Esophagus squamous epithelium (tissue), 5 donors: ENCODE data around the gene LRP1B. TPM values are rescaled to one million over a fixed set of nuclear protein-coding genes. Genes with fewer than 3 reads are reported as not detected.

ENCODE experiments used
- DNase-seq: peaks from one replicate; lab custom pipeline; 2025; lab: John Stamatoyannopoulos, UW
- H3K27ac ChIP-seq, 4 donors: fragments of 200-600 bp; sonication (generic); one replicate each; pipeline ENCODE4 v1.5.1; 2016 to 2019; ENCODE audit warnings: mild to moderate bottlenecking in 1 of 4
- H3K27me3 ChIP-seq, 4 donors: fragments of 200-600 bp; sonication (generic); 1 replicate in 3 of 4; 2 replicates in 1 of 4; pipeline versions ENCODE4 v1.5.1 to v1.6.0; 2017 to 2021; ENCODE audit warnings: antibody characterized with exemption in 1 of 4
- H3K36me3 ChIP-seq, 3 donors: fragments of 200-600 bp; sonication (generic); one replicate each; pipeline ENCODE4 v1.5.1; 2016 to 2019
- H3K4me1 ChIP-seq, 3 donors: fragments of 200-600 bp; sonication (generic); one replicate each; pipeline ENCODE4 v1.5.1; 2017 to 2019
- H3K4me3 ChIP-seq, 4 donors: fragments of 200-600 bp; sonication (generic); 1 replicate in 3 of 4; 2 replicates in 1 of 4; pipeline ENCODE4 v1.5.1; 2016 to 2019; ENCODE audit warnings: mild to moderate bottlenecking in 2 of 4, moderate library complexity in 1 of 4
- H3K9me3 ChIP-seq, 3 donors: fragments of 200-600 bp; sonication (generic); one replicate each; pipeline ENCODE4 v1.5.1; 2016 to 2019
- CTCF ChIP-seq, 6 experiments: fragments of 450-650 bp in 4 of 6; fragments of 200-600 bp in 2 of 6; sonication (generic) in 2 of 6; IDR thresholded peaks; one replicate each; pipeline ENCODE4 v1.5.1; 2016 to 2019; ENCODE audit warnings: antibody characterized with exemption in 6 of 6, mild to moderate bottlenecking in 4 of 6, moderate library complexity in 4 of 6
- POLR2A ChIP-seq, 4 donors: fragments of 450-650 bp; IDR thresholded peaks; one replicate each; pipeline ENCODE4 v1.6.1; 2017; ENCODE audit warnings: antibody characterized with exemption in 4 of 4, mild to moderate bottlenecking in 4 of 4, moderate library complexity in 3 of 4
- WGBS, 2 donors: methylation state at CpG; one replicate each; pipeline ENCODE4 v1.1.5; 2018; 5-methylcytosine and 5-hydroxymethylcytosine counted together
- intact Hi-C: fragments of 100-400 bp; cut with DNase I; formaldehyde crosslinking; loops from one replicate; pipeline ENCODE4 v1.15.0; 2022
- total RNA-seq, 4 donors: library from RNA; depleted of rRNA; stranded (reverse); fragments of >200 nt; gene quantifications; one replicate each; pipeline ENCODE4 v1.1.0, GENCODE V29; 2016
- donor health status: DM: yes; HTN: yes; CAD: no.

Gene LRP1B
- total RNA-seq, 4 donors from 2014 or later = 0.04 to 1.1 (median 0.23) TPM

GRCh38 chr2:141591787-141592186 is 539.0 kb downstream of the LRP1B start:
- Histone ChIP-seq H3K27me3 (no peaks in the 10 kb centered on the region), H3K4me1 (no peaks in the 10 kb centered on the region), H3K9me3 (no peaks in the 10 kb centered on the region), H3K4me3 (no peak overlapping the region), H3K27ac (no peak overlapping the region), H3K36me3 (no peaks in the 10 kb centered on the region)
- intact Hi-C loops = no loop called here
- no peak for DNase-seq
- WGBS, 2 donors = 54 to 73% methylated on average over 3 of the region's 3 CpGs
- TF ChIP-seq POLR2A (IDR thresholded peaks at IDR 0.05) = no peak
- TF ChIP-seq CTCF (IDR thresholded peaks at IDR 0.05) = no peak

DNA sequence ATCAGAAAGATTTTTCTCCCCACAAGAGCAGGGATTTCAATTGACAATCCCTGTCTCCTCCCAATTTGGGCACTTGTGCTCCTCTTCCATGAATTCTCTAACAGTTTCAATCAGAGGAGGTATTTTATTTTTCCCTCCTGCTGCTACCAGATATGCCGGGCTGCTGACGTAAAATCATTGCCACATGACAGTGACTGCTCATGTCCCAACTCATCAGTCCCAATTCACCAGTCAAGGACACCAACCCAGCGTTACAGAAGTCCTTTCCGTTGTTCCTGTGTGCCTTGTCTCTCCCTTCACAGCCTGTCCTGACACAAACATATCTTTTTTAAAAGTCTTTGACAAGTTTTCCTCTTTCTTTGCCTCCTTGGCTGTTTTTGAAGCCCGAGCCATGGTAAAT is 540.2 kb downstream of the LRP1B start:
- intact Hi-C loops = no loop called here
- DNase-seq = no peak
- Histone ChIP-seq H3K27ac (no peak overlapping the region), H3K9me3 (no peaks in the 10 kb centered on the region), H3K4me3 (no peak overlapping the region), H3K27me3 (no peaks in the 10 kb centered on the region), H3K36me3 (no peaks in the 10 kb centered on the region), H3K4me1 (no peaks in the 10 kb centered on the region)
- no peak for TF ChIP-seq CTCF (IDR thresholded peaks at IDR 0.05)
- TF ChIP-seq POLR2A (IDR thresholded peaks at IDR 0.05) = no peak
- WGBS, 2 donors = 81 to 89% methylated on average over 5 of the region's 5 CpGs

DNA sequence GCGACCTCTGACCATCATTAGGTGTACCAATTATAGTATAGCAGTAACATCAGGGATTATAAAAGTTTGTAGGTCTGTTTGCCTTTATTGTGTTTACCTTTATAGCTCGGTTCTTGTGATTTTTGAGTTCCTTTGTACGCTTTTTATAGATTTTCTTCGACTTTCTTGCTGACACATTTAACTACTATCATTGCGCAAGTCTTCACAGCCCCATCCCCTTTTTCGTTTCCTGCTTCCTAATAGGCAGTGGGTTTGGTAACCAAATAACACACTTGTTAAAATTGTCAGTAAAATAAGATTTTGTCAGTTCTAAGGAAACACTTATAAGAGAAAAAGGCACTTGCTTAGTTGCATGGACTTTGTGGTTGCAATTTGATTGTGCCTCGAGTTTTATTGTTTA is 541.5 kb downstream of the LRP1B start:
- H3K27ac ChIP-seq = no peak overlapping the region
- H3K9me3 ChIP-seq = no peaks in the 10 kb centered on the region
- no peak overlapping the region for H3K4me3 ChIP-seq
- intact Hi-C loops = no loop called here
- 54 to 75% methylated on average over 7 of the region's 7 CpGs for WGBS, 2 donors
- H3K27me3 ChIP-seq = no peaks in the 10 kb centered on the region
- H3K4me1 ChIP-seq = no peaks in the 10 kb centered on the region
- H3K36me3 ChIP-seq = no peaks in the 10 kb centered on the region
- DNase-seq = no peak
- no peak for TF ChIP-seq CTCF (IDR thresholded peaks at IDR 0.05)
- no peak for TF ChIP-seq POLR2A (IDR thresholded peaks at IDR 0.05)

DNA sequence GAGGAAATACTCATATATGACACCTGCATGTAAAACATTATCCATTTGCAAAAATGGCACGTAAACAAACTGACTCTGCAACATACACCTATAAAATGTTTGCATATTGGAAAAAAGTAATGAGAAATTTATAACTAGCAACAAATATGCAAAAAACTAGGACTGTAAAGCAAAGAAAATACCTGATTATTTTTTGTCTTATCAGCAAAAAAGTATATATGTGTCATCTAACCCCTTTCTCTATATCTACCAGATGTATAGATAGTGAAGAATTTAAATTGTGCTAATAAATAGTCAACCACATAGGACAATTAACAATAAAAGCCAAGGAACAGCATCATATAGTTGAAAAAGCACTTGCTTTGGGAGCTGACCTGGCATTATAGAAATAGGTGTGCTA is 543.8 kb downstream of the LRP1B start:
- no peak overlapping the region for H3K4me3 ChIP-seq
- H3K9me3 ChIP-seq = no peaks in the 10 kb centered on the region
- intact Hi-C loops = no loop called here
- TF ChIP-seq POLR2A (IDR thresholded peaks at IDR 0.05) (no peak), CTCF (IDR thresholded peaks at IDR 0.05) (no peak)
- no peak for DNase-seq
- H3K27me3 ChIP-seq = no peaks in the 10 kb centered on the region
- H3K4me1 ChIP-seq = no peaks in the 10 kb centered on the region
- WGBS, 2 donors = 86 to 95% methylated on average over 1 of the region's 1 CpG
- no peaks in the 10 kb centered on the region for H3K36me3 ChIP-seq
- H3K27ac ChIP-seq = no peak overlapping the region

GRCh38 chr2:141582213-141582612 is 548.6 kb downstream of the LRP1B start:
- TF ChIP-seq POLR2A (IDR thresholded peaks at IDR 0.05) (no peak), CTCF (IDR thresholded peaks at IDR 0.05) (no peak)
- Histone ChIP-seq H3K4me1 (no peaks in the 10 kb centered on the region), H3K27ac (no peak overlapping the region), H3K4me3 (no peak overlapping the region), H3K9me3 (no peaks in the 10 kb centered on the region), H3K36me3 (no peaks in the 10 kb centered on the region), H3K27me3 (no peaks in the 10 kb centered on the region)
- intact Hi-C loops = no loop called here
- DNase-seq = no peak
- WGBS, 2 donors = 58 to 67% methylated on average over 3 of the region's 3 CpGs
